Measurements from ENCODE around the gene SRCIN1.

Gene SRCIN1

GRCh38 chr17:38574712-38575111, 31.0 kb downstream of the SRCIN1 start:
- TF ChIP-seq POLR2AphosphoS5 (IDR thresholded peaks at IDR 0.05; ENCODE audit: low read depth, low read length) = no peak
- no peak for TF ChIP-seq REST (IDR thresholded peaks at IDR 0.05; ENCODE audit: insufficient read depth in 1 of 2, low read depth in 2 of 2, low read length in 2 of 2)
- TF ChIP-seq TAF1 (IDR thresholded peaks at IDR 0.05; ENCODE audit: borderline replicate concordance, insufficient read depth, low read length) = no peak
- TF ChIP-seq FOXP2 (optimal IDR thresholded peaks at IDR 0.05; ENCODE audit: borderline replicate concordance, extremely low read depth, extremely low read length, insufficient read depth) = no peak
- TF ChIP-seq SIN3A (IDR thresholded peaks at IDR 0.05; ENCODE audit: borderline replicate concordance, insufficient read depth, low read length) = no peak

- no peak for TF ChIP-seq POLR2AphosphoS5 (IDR thresholded peaks at IDR 0.05; ENCODE audit: low read depth, low read length)
- TF ChIP-seq TAF1 (IDR thresholded peaks at IDR 0.05; ENCODE audit: borderline replicate concordance, insufficient read depth, low read length) = no peak
- no peak for TF ChIP-seq REST (IDR thresholded peaks at IDR 0.05; ENCODE audit: insufficient read depth in 1 of 2, low read depth in 2 of 2, low read length in 2 of 2)
- TF ChIP-seq FOXP2 (optimal IDR thresholded peaks at IDR 0.05; ENCODE audit: borderline replicate concordance, extremely low read depth, extremely low read length, insufficient read depth) = no peak
- TF ChIP-seq SIN3A (IDR thresholded peaks at IDR 0.05; ENCODE audit: borderline replicate concordance, insufficient read depth, low read length) = no peak
These were observed 32.9 kb downstream of the SRCIN1 start for GRCh38 chr17:38572669-38573365.

GRCh38 chr17:38571833-38572668, 33.7 kb downstream of the SRCIN1 start:
- TF ChIP-seq FOXP2 (optimal IDR thresholded peaks at IDR 0.05; ENCODE audit: borderline replicate concordance, extremely low read depth, extremely low read length, insufficient read depth) (no peak), SIN3A (IDR thresholded peaks at IDR 0.05; ENCODE audit: borderline replicate concordance, insufficient read depth, low read length) (no peak), TAF1 (IDR thresholded peaks at IDR 0.05; ENCODE audit: borderline replicate concordance, insufficient read depth, low read length) (no peak), POLR2AphosphoS5 (IDR thresholded peaks at IDR 0.05; ENCODE audit: low read depth, low read length) (no peak), REST (IDR thresholded peaks at IDR 0.05; ENCODE audit: insufficient read depth in 1 of 2, low read depth in 2 of 2, low read length in 2 of 2) (no peak)

- TF ChIP-seq REST (IDR thresholded peaks at IDR 0.05; ENCODE audit: insufficient read depth in 1 of 2, low read depth in 2 of 2, low read length in 2 of 2) (no peak), SIN3A (IDR thresholded peaks at IDR 0.05; ENCODE audit: borderline replicate concordance, insufficient read depth, low read length) (no peak), TAF1 (IDR thresholded peaks at IDR 0.05; ENCODE audit: borderline replicate concordance, insufficient read depth, low read length) (no peak), FOXP2 (optimal IDR thresholded peaks at IDR 0.05; ENCODE audit: borderline replicate concordance, extremely low read depth, extremely low read length, insufficient read depth) (no peak)
These were observed 35.8 kb downstream of the SRCIN1 start for GRCh38 chr17:38569701-38570512.
